Dendritic cell treated with granulocyte-macrophage colony-stimulating factor and Interleukin-4, amounts not matched to agents 40 ng/mL and 50 ng/mL, for 4 days (primary cell): ENCODE results near the gene CEP85L.

Experiments
- H3K27ac Mint-ChIP-seq: one replicate; pipeline ENCODE4 v1.8.0; 2022; ENCODE audit warnings: mild to moderate bottlenecking, mixed read lengths
- H3K27me3 Mint-ChIP-seq: one replicate; pipeline ENCODE4 v1.8.0; 2022; ENCODE audit warnings: mild to moderate bottlenecking, mixed read lengths
- H3K36me3 Mint-ChIP-seq: one replicate; pipeline ENCODE4 v1.8.0; 2022; ENCODE audit warnings: low read depth, mixed read lengths
- H3K4me1 Mint-ChIP-seq: one replicate; pipeline ENCODE4 v1.8.0; 2022; ENCODE audit warnings: low read depth, mixed read lengths
- H3K4me3 Mint-ChIP-seq: one replicate; pipeline ENCODE4 v1.8.0; 2022; ENCODE audit warnings: mild to moderate bottlenecking, moderate library complexity, mixed read lengths
- H3K9me3 Mint-ChIP-seq: one replicate; pipeline ENCODE4 v1.8.0; 2022; ENCODE audit warnings: mixed read lengths
- intact Hi-C: fragments of 100-400 bp; cut with micrococcal nuclease; formaldehyde crosslinking; loops from one replicate; pipeline ENCODE4 v1.15.0; 2022

The CEP85L gene

GRCh38 chr6:118546164-118546879 lies 105.1 kb downstream of the CEP85L start:
- no peak overlapping the region for H3K27ac Mint-ChIP-seq
- H3K27me3 Mint-ChIP-seq = no peaks in the 10 kb centered on the region
- intact Hi-C loops = no loop called here
- H3K4me3 Mint-ChIP-seq = no peak overlapping the region
- H3K36me3 Mint-ChIP-seq = no peaks in the 10 kb centered on the region
- H3K9me3 Mint-ChIP-seq = no peaks in the 10 kb centered on the region
- no peaks in the 10 kb centered on the region for H3K4me1 Mint-ChIP-seq

- Mint-ChIP-seq H3K36me3 (no peaks in the 10 kb centered on the region), H3K27me3 (no peaks in the 10 kb centered on the region), H3K4me1 (no peaks in the 10 kb centered on the region), H3K27ac (no peak overlapping the region), H3K9me3 (no peaks in the 10 kb centered on the region), H3K4me3 (no peak overlapping the region)
- intact Hi-C loops = no loop called here
Measured at GRCh38 chr6:118544105-118544504, 107.3 kb downstream of the CEP85L start.

GRCh38 chr6:118542184-118542952 lies 109.0 kb downstream of the CEP85L start:
- Mint-ChIP-seq H3K4me3 (no peak overlapping the region), H3K36me3 (no peaks in the 10 kb centered on the region), H3K9me3 (no peaks in the 10 kb centered on the region), H3K27ac (no peak overlapping the region), H3K4me1 (no peaks in the 10 kb centered on the region), H3K27me3 (no peaks in the 10 kb centered on the region)
- intact Hi-C loops = no loop called here

GRCh38 chr6:118537574-118537973 lies 113.8 kb downstream of the CEP85L start:
- Mint-ChIP-seq H3K36me3 (peaks cover 11% of the 10 kb centered on the region), H3K4me1 (peaks cover 5% of the 10 kb centered on the region), H3K4me3 (no peak overlapping the region), H3K27ac (no peak overlapping the region), H3K9me3 (no peaks in the 10 kb centered on the region), H3K27me3 (no peaks in the 10 kb centered on the region)
- intact Hi-C loops = no loop called here

- intact Hi-C loops = no loop called here
- Mint-ChIP-seq H3K4me3 (no peak overlapping the region), H3K27ac (no peak overlapping the region), H3K9me3 (no peaks in the 10 kb centered on the region), H3K27me3 (no peaks in the 10 kb centered on the region), H3K36me3 (peaks cover 17% of the 10 kb centered on the region), H3K4me1 (peaks cover 5% of the 10 kb centered on the region)
Measured at GRCh38 chr6:118536478-118536877, 114.9 kb downstream of the CEP85L start.

- no peak overlapping the region for H3K27ac Mint-ChIP-seq
- H3K36me3 Mint-ChIP-seq = peaks cover 17% of the 10 kb centered on the region
- H3K9me3 Mint-ChIP-seq = no peaks in the 10 kb centered on the region
- H3K4me3 Mint-ChIP-seq = no peak overlapping the region
- peaks cover 5% of the 10 kb centered on the region for H3K4me1 Mint-ChIP-seq
- intact Hi-C loops = no loop called here
- no peaks in the 10 kb centered on the region for H3K27me3 Mint-ChIP-seq
Measured at GRCh38 chr6:118535176-118535844, 116.1 kb downstream of the CEP85L start.

GRCh38 chr6:118530942-118531341 lies 120.4 kb downstream of the CEP85L start:
- intact Hi-C loops = no loop called here
- Mint-ChIP-seq H3K9me3 (no peaks in the 10 kb centered on the region), H3K4me1 (peaks cover 5% of the 10 kb centered on the region), H3K4me3 (no peak overlapping the region), H3K27ac (no peak overlapping the region), H3K27me3 (no peaks in the 10 kb centered on the region), H3K36me3 (peaks cover 17% of the 10 kb centered on the region)

- Mint-ChIP-seq H3K36me3 (peaks cover 19% of the 10 kb centered on the region), H3K4me1 (peaks cover 5% of the 10 kb centered on the region), H3K4me3 (no peak overlapping the region)
Measured at GRCh38 chr6:118529756-118530155, 121.6 kb downstream of the CEP85L start.

GRCh38 chr6:118528129-118528528 lies 123.3 kb downstream of the CEP85L start:
- Mint-ChIP-seq H3K9me3 (no peaks in the 10 kb centered on the region), H3K27ac (no peak overlapping the region), H3K27me3 (no peaks in the 10 kb centered on the region), H3K4me3 (no peak overlapping the region), H3K4me1 (peaks cover 4% of the 10 kb centered on the region), H3K36me3 (peaks cover 24% of the 10 kb centered on the region)
- intact Hi-C loops = no loop called here

More at GRCh38 chr6:118529756-118530155, 121.6 kb downstream of the CEP85L start:
- H3K9me3 Mint-ChIP-seq = no peaks in the 10 kb centered on the region
- intact Hi-C loops = no loop called here
- H3K27me3 Mint-ChIP-seq = no peaks in the 10 kb centered on the region
- no peak overlapping the region for H3K27ac Mint-ChIP-seq

- Mint-ChIP-seq H3K27me3 (no peaks in the 10 kb centered on the region), H3K27ac (no peak overlapping the region), H3K4me1 (no peaks in the 10 kb centered on the region), H3K36me3 (peaks cover 38% of the 10 kb centered on the region), H3K4me3 (no peak overlapping the region), H3K9me3 (no peaks in the 10 kb centered on the region)
- intact Hi-C loops = no loop called here
Measured at GRCh38 chr6:118525913-118526780, 125.2 kb downstream of the CEP85L start.

- intact Hi-C loops = no loop called here
- Mint-ChIP-seq H3K4me3 (no peak overlapping the region), H3K27me3 (no peaks in the 10 kb centered on the region), H3K4me1 (no peaks in the 10 kb centered on the region), H3K27ac (no peak overlapping the region), H3K36me3 (peaks cover 50% of the 10 kb centered on the region), H3K9me3 (no peaks in the 10 kb centered on the region)
Measured at GRCh38 chr6:118524686-118525085, 126.7 kb downstream of the CEP85L start.

- Mint-ChIP-seq H3K27me3 (no peaks in the 10 kb centered on the region), H3K4me1 (no peaks in the 10 kb centered on the region), H3K27ac (no peak overlapping the region), H3K4me3 (no peak overlapping the region), H3K36me3 (peaks cover 64% of the 10 kb centered on the region), H3K9me3 (no peaks in the 10 kb centered on the region)
- intact Hi-C loops = no loop called here
Measured at GRCh38 chr6:118523216-118523615, 128.2 kb downstream of the CEP85L start.

GRCh38 chr6:118522422-118522821 lies 129.0 kb downstream of the CEP85L start:
- Mint-ChIP-seq H3K4me1 (no peaks in the 10 kb centered on the region), H3K9me3 (no peaks in the 10 kb centered on the region), H3K4me3 (no peak overlapping the region), H3K27ac (no peak overlapping the region), H3K27me3 (no peaks in the 10 kb centered on the region), H3K36me3 (peaks cover 72% of the 10 kb centered on the region)
- intact Hi-C loops = no loop called here
